DOHH2 (cell line): Measurements from ENCODE around the gene GFPT2.

ENCODE experiments used
- H3F3A ChIP-seq: fragments of 200-600 bp; sonication (generic), shearing (Covaris generic); 2 replicates; pipeline ENCODE4 v1.6.0; 2016; ENCODE audit warnings: antibody characterized with exemption, mild to moderate bottlenecking; ENCODE audit not compliant: control insufficient read depth, insufficient read depth
- H3K27ac ChIP-seq: fragments of 200-600 bp; sonication (generic); 2 replicates; pipeline ENCODE4 v1.5.1; 2014; ENCODE audit warnings: low read depth, mild to moderate bottlenecking, low read length, moderate library complexity
- H3K27me3 ChIP-seq: fragments of 200-600 bp; sonication (generic); 2 replicates; pipeline ENCODE4 v1.6.1; 2014; ENCODE audit warnings: mild to moderate bottlenecking, low read length, mixed read lengths; ENCODE audit not compliant: control insufficient read depth
- H3K36me3 ChIP-seq: fragments of 200-600 bp; sonication (generic); 2 replicates; pipeline ENCODE4 v1.6.1; 2014; ENCODE audit warnings: mild to moderate bottlenecking, low read length, moderate library complexity, mixed read lengths; ENCODE audit not compliant: control insufficient read depth
- H3K4me1 ChIP-seq: fragments of 200-600 bp; sonication (generic); 2 replicates; pipeline ENCODE4 v1.6.1; 2014; ENCODE audit warnings: mild to moderate bottlenecking, low read length, mixed read lengths; ENCODE audit not compliant: control insufficient read depth
- H3K4me2 ChIP-seq: fragments of 200-600 bp; sonication (generic); 2 replicates; pipeline ENCODE4 v1.6.0; 2014; ENCODE audit warnings: mild to moderate bottlenecking, low read length, moderate library complexity
- H3K4me3 ChIP-seq: fragments of 200-600 bp; sonication (generic); 2 replicates; pipeline ENCODE4 v1.5.1; 2014; ENCODE audit warnings: mild to moderate bottlenecking, low read length, mixed read lengths
- H3K79me2 ChIP-seq: fragments of 200-600 bp; sonication (generic); 2 replicates; pipeline ENCODE4 v1.6.1; 2014; ENCODE audit warnings: mild to moderate bottlenecking, low read length, mixed read lengths; ENCODE audit not compliant: control insufficient read depth
- H3K9me2 ChIP-seq: fragments of 200-600 bp; sonication (generic); replicated peaks from 2 replicates; pipeline ENCODE4 v1.6.1; 2014; ENCODE audit warnings: mild to moderate bottlenecking, low read length, mixed read lengths; ENCODE audit not compliant: control insufficient read depth
- H3K9me3 ChIP-seq: fragments of 200-600 bp; sonication (generic); 2 replicates; pipeline ENCODE4 v1.6.1; 2014; ENCODE audit warnings: antibody characterized with exemption, low read length, mixed read lengths; ENCODE audit not compliant: control insufficient read depth, insufficient read depth
- H4K20me1 ChIP-seq: fragments of 200-600 bp; sonication (generic); 2 replicates; pipeline ENCODE4 v1.6.0; 2014; ENCODE audit warnings: low read depth, mild to moderate bottlenecking, antibody characterized with exemption, low read length, moderate library complexity; ENCODE audit not compliant: control insufficient read depth, insufficient read depth
- CTCF ChIP-seq: fragments of 200-600 bp; sonication (generic); IDR thresholded peaks from one replicate; pipeline ENCODE4 v1.5.1; 2014; ENCODE audit warnings: antibody characterized with exemption, mild to moderate bottlenecking, low read depth, low read length; ENCODE audit not compliant: poor library complexity, severe bottlenecking
- EZH2phosphoT487 ChIP-seq: fragments of 200-600 bp; sonication (generic); IDR thresholded peaks from 2 replicates; pipeline ENCODE4 v1.6.1; 2017; ENCODE audit warnings: borderline replicate concordance, mild to moderate bottlenecking, antibody characterized with exemption, low read length, moderate library complexity, mixed read lengths

GFPT2 gene

GRCh38 chr5:180291234-180291940 lies 61.7 kb downstream of the GFPT2 start:
- H3K27ac ChIP-seq, result no peak overlapping the region
- H3K27me3 ChIP-seq, result no peaks in the 10 kb centered on the region
- no peaks in the 10 kb centered on the region for H3K9me3 ChIP-seq
- H3K36me3 ChIP-seq, result peaks cover 24% of the 10 kb centered on the region
- no peaks in the 10 kb centered on the region for H3K9me2 ChIP-seq
- peaks cover 10% of the 10 kb centered on the region for H4K20me1 ChIP-seq
- peaks cover 25% of the 10 kb centered on the region for H3K4me1 ChIP-seq
- peaks cover 66% of the 10 kb centered on the region for H3K79me2 ChIP-seq
- peaks cover 5% of the 10 kb centered on the region; the same call in 1 of the 2 replicates for H3F3A ChIP-seq
- TF ChIP-seq EZH2phosphoT487 (no peak), CTCF (peak; percentile 25)
- H3K4me2 ChIP-seq, result peak overlapping the region; percentile 69
- H3K4me3 ChIP-seq, result peak overlapping the region; percentile 76

- Histone ChIP-seq H3K4me3 (peak overlapping the region; percentile 76), H3K9me2 (no peaks in the 10 kb centered on the region), H3K27ac (no peak overlapping the region), H3K4me2 (peak overlapping the region; percentile 69), H3K9me3 (no peaks in the 10 kb centered on the region), H3K27me3 (no peaks in the 10 kb centered on the region), H3F3A (peaks cover 5% of the 10 kb centered on the region; the same call in 1 of the 2 replicates), H3K79me2 (peaks cover 66% of the 10 kb centered on the region), H3K36me3 (peaks cover 24% of the 10 kb centered on the region), H3K4me1 (peaks cover 25% of the 10 kb centered on the region), H4K20me1 (peaks cover 10% of the 10 kb centered on the region)
- TF ChIP-seq CTCF (no peak), EZH2phosphoT487 (no peak)
These were observed 62.4 kb downstream of the GFPT2 start for GRCh38 chr5:180290568-180291233.

- Histone ChIP-seq H3K4me3 (0 out of 2 replicates have a peak overlapping the region, but pooled peaks have one; percentile 76), H3F3A (peaks cover 5% of the 10 kb centered on the region; the same call in 1 of the 2 replicates), H3K4me2 (peak overlapping the region; percentile 69), H3K27ac (no peak overlapping the region), H3K27me3 (no peaks in the 10 kb centered on the region), H3K79me2 (peaks cover 71% of the 10 kb centered on the region), H3K9me3 (no peaks in the 10 kb centered on the region), H3K9me2 (no peaks in the 10 kb centered on the region), H3K36me3 (peaks cover 22% of the 10 kb centered on the region), H4K20me1 (peaks cover 10% of the 10 kb centered on the region), H3K4me1 (peaks cover 25% of the 10 kb centered on the region)
- TF ChIP-seq EZH2phosphoT487 (no peak), CTCF (no peak)
These were observed 63.2 kb downstream of the GFPT2 start for GRCh38 chr5:180289966-180290365.
